NCI-H748 (cell line): ENCODE results near the gene ACTN2.
"Not testable (repeated sequence)": the region's sequence is repeated elsewhere in the genome, so short reads cannot be mapped to it uniquely, and the experiment has no call there.

Experiments
- DNase-seq: peaks from one replicate; lab custom pipeline; 2025; ENCODE audit not compliant: unreplicated experiment; lab: John Stamatoyannopoulos, UW

ACTN2 gene

DNA sequence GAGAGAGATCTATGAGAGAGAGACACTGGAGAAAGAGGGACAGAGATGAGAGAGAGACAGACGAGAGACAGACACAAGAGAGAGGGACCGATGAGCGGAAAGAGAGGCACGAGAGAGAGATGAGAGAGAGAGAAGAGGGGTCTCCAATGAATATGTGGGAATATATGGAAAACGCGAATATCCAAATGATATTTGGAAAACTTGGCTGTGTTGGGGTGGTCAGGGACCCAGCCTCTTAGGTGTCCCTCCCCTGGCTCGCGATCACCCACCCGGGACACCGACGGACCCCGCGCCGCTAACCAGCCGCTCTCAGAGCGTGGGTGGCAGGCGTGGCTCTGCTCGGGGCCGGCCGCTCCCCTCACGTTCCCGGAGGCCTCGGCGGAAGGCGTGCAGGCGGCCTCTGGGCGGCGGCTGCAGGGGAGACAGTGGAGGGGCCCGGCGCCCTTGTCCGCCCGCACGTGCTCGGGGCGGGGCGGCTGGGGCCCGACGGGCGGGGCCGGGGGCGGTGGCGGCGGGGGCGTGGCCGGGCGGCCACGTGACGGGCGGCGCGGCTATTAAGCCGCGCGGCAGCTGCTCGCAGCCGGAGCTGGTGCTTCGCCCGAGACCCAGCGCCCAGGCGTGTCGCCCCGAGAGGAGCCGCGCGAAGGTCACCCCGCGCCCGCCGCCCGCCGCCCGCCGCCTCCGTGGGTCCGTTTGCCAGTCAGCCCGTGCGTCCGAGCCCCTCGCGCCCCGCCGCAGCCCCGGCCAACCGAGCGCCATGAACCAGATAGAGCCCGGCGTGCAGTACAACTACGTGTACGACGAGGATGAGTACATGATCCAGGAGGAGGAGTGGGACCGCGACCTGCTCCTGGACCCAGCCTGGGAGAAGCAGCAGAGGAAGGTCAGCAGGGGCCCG, at the start of gene ACTN2:
TSS of gene ACTN2 (plus strand) at position 583 of the 898 bp plus-strand sequence. CDS start at position 758, 175 bp downstream.
- peak; percentile 79 for DNase-seq

DNA sequence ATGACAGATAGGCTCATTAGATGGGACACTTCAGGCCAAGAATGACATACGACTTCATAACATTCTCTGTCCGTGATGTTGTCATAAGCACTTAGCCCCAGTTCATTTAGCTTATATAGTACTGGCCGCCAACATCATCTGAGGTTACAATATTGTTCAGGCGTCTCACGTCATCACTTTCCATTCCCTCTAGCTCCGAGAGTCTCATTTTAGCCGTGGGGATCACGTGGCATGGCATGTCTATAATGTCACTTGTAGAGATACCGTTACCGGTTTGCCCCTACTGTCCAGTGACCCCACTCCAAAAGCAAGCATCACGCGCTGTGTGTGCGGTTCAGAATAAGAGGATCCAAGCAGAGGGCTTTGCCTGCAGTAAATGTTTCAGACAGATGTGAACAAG, 47.4 kb upstream of the ACTN2 start:
- no peak for DNase-seq

DNA sequence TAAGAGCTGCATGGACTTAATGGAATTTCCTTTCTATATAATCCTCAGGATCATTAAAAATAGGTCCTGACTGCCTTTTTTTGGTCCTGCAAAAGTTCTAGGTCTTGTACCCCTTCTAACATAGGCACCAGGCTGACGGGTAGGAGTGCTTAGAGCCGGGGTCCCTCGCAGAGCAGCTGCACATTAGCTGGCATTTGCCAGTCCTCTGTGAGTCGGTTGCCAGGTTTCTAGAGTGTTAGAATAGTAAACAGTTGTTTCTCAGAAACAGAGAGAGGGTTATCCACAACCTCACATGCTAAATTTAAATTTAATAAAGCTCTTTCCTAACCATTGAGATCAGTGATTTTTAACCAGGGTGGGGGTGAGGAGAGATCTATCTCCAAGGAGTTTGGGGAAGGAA, 46.6 kb upstream of the ACTN2 start:
- peak; percentile 13 for DNase-seq

DNA sequence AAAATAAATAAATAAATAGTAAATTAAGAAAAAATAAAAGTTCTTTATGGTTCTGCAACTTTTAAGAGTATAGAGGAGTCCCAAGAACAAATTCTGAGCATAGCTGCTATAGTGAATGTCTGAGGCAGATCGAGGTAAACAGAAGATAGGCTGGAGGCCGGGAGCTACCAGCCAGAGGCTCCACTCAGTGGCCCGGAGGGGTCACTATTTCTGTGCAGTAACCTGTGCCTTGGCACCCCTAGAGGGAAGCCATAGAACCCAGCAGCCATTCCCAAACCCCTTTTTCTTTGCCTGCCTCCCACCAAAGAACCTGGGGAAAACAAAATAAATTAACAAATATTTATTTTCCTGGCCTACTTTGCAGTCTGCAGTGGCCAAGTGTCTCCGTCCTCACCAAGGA, 43.5 kb upstream of the ACTN2 start:
- DNase-seq = no peak

DNA sequence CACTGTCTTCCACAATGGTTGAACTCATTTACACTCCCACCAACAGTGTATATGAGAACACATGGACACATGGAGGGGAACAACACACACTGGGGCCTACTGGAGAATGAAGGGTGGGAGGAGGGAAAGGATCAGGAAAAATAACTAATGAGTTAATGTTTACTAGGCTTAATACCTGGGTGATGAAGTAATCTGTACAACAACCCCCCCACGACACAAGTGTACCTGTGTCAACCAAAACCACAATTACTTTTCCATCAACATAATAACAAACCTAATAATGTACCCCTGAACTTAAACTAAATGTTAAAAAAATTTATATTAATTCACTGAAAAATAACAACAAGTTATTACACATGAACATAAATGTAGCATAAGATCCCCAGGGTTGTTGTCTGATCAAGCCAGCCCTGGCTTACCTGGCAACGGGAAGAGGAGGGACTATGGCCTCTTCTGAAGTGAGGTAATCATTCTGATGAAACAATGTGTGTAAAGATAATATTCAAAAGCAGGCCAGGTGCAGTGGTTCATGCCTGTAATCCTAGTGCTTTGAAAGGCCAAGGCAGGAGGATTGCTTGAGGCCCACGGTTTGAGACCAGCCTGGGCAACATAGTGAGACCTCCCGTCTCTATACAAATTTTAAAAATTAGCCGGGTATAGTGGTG, 41.2 kb upstream of the ACTN2 start:
- no peak for DNase-seq

DNA sequence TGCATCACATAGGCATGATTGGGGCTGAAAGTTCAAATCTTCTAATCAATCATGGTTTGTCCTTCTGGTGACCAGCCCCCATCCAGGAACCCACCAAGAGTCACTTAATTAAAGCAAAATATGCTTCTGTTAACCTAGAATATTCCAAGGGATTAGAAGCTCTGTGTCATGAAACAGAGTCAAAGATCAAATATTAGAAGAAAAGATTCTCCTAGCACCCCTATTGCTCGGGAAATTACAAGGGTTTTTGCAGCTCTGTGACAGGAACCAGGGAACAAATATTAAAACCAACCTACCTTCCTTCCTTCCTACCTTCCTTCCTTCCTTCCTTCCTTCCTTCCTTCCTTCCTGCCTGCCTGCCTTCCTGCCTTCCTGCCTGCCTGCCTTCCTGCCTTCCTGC, 31.8 kb upstream of the ACTN2 start:
- DNase-seq = no peak

DNA sequence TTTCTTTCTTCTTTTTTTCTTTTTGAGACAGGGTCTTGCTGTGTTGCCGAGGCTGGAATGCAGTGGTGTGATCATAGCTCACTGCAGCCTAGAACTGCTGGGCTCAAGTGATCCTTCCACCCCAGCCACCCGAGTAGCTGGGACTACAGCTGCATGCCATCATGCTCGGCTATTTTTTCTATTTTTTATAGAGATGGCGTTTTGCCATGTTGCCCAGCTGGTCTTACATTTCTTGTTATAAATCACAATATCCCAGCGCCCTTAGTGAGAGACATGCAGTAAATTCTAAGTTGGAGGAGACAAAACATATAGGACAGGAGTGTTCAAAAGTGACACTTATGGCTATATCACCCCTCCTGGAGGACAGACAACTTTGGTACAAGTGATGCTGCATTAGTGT, 31.3 kb upstream of the ACTN2 start:
- DNase-seq = no peak

DNA sequence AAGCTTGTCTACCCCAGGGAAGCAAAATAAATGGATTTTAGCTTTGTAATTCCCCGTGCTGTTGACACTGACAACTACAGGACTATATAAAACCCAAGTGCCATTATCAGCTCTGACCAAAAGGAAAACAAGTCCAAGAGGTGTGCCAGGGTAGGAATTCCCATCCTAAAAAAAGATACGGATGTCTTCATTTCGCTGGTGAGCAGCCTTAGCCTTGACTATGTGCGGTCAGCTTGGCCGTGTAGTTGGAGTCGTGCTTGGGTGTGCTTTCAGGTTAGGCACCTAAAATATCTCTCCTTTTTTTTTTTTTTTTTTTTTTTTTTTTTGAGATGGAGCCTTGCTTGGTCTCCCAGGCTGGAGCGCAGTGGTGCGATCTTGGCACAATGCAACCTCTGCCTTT, 28.9 kb upstream of the ACTN2 start:
- no peak for DNase-seq

DNA sequence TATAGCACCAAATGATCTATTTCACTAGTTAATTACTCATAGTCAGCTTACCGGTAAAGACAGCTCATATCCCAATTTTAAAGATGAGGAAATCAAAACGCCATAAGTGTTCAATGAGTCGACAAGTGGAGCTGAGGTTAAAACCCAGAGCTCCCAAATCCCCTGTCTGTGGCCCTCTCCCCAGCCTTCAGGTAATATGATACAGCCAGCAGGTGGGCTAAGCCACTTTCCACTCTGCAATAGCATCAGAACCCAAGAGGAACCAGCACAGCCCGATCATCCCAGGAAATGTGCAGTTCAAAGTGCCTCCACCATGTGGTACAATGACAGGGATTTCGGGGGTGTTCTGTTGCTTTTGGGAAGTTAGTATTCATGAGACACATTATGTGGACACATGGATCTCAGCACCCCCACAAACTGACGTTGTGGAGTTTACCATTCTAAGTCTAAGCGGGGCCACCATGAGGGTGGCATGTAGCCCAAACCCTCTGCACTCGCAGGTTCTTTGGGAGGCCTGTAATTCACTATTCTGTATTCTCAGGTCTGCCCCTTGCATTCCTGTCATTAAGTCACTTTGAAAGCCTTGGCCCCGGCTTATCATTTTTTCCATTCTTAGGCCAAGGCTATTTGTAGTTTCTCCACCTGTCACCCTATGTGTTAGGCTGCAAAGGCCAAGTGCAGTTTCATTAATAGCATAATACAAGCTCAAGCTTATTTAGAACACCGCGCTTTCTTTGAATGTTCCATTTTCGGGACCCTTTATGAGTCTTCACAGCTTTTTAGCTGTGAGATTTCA, 26.3 kb upstream of the ACTN2 start:
- DNase-seq = no peak

DNA sequence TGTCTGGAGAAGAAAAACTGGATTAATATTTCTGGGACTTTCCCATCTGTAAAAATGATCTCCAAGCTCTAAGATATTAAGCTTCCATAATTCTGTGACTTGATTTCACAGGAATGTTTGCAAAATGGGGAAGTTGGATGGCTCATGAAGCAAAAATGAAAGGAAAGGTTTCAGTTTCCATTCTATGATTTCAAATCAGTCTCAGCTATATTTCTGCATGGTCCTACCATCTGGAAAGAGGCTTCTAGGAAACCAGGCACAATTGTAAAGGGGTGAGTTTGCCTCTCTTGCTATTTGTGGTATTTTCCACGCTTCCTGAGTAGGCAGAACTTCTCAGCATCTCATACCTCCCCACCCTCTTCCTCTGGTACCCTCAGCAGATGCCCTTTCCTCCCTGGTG, 22.4 kb upstream of the ACTN2 start:
- no peak for DNase-seq

DNA sequence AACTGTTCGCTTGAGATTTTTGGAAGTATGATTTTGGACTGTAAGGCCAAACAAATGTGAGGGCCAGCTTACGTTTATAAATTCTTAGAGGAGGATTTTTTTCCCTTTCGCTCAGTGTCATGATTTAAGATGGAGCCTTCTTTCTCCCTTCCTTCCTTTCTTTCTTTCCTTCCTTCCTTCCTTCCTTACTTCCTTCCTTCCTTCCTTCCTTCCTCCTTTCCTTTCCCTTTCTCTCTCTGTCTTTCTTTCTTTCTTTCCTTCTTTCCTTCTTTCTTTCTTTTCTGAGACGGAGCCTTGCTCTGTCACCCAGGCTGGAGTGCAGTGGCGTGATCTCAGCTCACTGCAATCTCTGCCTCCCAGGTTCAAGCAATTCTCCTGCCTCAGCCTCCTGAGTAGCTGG, 17.4 kb upstream of the ACTN2 start:
- DNase-seq = not testable (repeated sequence)

DNA sequence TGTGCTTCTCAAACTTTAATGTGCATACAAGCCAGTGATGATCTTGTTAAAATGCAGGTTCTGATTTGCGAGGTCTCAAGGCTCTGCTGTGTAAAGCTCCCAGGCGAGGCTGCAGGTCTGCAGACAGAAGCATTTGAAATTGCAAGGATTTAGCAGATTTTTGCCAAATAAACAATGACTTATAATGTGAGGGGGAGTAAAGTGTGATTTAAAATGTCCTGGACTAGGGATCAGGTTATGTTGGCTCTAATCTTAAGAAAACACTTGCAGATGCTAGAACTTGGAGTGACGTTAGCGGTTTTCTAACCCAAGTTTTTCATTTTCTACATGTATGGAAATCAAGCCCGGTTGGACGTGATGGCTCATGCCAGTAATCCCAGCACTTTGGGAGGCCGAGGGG, 16.2 kb upstream of the ACTN2 start:
- DNase-seq = no peak

DNA sequence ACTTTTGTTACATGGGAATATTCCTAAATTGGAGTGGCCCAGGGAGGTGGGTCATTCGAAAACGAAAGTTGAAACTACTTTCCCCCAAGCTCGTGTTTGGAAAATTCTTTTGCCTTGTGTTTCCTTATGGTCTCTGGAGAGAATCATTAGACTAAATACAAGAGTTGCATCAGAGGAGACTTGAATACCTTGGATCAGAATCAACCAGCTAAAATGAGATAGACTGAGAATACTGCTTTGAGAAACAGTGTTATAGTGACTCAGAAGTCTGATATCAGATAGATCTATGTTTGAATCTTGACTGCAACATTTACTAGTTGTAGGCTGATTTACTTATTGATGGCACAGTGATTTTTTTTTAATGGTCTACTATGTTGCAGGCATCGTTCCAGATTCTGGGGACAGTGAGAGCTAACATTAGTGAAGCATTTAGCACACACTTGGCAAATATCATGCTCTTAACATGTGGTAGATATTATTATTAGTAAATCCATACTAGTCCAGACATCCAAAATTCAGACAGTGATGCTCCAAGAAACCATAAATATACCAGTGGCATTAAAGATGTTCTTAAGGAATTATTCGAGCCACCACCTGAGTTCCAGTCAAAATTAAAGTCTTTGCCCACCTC, 12.9 kb upstream of the ACTN2 start:
- no peak for DNase-seq

DNA sequence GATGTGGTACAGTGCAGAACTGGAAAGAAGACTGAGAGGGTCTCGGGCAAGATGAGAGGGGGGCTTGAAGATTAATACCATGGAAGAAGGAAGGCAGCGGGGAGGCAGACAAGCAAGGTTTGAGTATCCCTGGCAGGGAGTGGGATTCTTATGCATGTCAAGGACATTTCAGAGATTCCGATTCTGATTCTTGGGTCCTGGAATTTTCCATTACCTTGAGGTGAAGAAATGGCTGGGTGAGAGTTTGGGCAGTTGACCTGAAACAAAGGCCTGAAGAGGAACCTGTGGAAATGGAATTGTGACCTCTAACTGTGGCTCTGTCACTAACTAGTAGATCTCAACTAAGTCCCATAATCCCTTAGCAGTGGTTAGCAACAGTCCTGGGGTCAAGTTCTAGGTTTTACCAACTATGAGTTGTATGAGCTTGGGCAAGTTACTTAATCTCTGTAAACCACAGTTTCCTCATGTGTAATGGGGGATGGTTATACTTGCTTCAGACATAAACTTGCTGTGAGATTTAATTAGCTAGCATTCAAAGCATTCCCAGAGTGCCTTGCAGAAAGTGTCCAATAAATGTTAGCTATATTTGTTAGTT, 8.6 kb upstream of the ACTN2 start:
- DNase-seq = no peak

DNA sequence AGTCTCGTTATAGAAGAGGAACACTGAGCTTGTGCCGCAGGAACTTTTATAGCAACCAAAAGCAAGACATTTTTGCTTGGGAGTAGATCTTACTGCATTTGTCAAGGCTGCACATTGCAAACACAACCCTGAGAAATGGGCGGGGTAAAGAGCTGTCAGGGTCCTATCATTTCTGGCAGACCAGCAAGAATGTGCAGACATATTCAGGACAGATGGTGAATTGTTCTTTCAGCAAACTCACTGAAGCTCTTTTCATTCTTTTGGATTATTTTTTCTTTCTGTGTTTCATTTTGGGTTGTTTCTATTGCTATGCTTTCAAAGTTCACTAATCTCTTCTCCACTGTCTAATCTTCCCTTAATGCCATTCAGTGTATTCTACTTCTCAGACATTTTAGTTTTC, 5.1 kb upstream of the ACTN2 start:
- DNase-seq = no peak

DNA sequence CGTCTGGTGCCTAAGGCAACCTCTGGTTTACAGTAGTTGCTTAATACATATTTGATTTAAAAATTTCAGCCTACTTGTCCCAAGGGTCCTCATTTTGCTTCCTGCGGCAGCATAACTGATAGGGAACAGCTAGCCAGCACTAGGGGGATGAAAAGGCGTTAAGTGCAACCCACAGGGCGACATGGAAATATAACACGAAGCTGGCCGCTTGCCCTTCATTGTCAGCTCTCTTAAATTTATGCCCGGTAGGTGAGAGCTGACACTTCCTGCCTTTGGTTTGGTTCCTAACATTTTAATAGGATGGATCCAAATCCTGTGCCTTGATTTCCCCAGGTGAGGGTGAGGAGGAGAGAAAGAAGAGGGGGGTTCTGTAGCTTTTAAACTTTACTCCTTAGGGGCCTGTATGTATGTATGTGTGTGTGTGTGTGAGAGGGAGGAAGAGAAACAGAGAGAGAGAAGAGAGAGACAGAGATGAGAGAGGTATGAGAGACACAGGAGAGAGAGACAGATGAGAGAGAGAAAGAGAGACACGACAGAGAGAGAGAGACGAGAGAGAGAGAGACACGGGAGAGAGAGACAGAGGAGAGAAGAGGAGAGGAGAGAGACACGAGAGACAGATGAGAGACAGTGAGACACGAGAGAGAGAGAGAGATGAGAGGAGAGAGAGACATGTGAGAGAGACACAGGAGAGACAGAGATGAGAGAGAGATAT, 938 bp upstream of the ACTN2 start:
- DNase-seq = peak; percentile 1

DNA sequence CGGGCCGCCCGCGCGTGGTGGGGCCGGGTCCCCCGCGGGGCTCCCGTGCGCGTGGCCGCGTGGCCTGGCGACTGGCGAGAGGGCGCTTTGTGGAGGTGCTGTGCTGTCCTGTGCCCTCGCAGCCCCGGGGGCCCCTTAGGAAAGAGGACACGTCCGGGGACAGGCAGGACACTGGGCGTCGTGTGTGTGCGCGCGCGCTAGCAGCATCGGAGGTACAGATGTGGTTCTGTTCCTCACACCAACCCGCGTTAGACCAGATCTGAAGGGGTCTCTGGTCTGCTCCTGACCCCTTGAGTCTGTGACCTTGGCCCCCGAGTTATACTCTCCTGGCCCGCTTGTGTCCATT, 489 bp downstream of the ACTN2 start:
- DNase-seq = peak; percentile 30

DNA sequence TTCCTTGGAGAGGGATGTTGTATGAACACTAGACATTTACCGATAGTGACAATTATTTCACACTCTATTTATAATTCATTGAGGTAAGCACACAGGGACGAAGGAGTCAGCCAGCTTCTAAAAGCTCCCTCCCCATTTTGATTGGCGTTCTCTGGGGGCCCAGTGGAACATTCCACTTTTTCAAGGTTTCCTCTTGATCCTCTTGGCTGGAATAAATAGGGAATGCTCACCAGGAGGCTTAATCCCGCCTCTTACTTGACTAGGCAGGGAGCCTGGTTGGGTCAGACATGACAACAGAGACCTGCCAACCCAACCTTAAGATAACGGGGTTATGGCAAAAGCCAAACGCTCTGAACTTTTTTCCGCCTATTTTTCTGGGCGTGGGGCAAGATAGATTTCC, 974 bp downstream of the ACTN2 start:
- DNase-seq = no peak

DNA sequence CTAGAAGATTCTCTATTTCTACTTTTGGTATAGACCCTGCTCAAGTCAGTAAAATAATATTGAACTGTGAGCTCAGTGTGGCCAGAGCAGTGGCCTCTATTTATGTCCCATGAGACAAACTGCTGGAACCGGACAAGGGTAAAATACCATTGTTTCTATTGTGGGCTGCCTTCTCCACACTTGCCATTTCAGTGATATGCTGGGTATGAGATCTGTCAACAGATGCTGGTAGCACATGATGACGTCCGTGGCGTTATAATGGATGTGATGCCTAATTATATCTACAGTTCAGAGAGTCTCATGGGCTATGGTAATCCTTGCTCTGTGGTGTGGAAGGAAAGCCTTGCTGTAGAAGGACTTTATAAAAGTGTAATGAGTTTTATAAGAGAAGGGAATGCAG, 2.4 kb downstream of the ACTN2 start:
- no peak for DNase-seq
